ENCODE data around the gene FBXL17.

FBXL17 gene

GRCh38 chr5:108001222-108001621 lies 380.7 kb downstream of the FBXL17 start:
- no peaks in the 10 kb centered on the region for H3K27me3 ChIP-seq (replicated peaks in 2 of 5; ENCODE audit: control insufficient read depth in 4 of 5, insufficient read depth in 5 of 5, low read length in 4 of 5)
- CTCF ChIA-PET: no interaction called here
- no peaks in the 10 kb centered on the region for H3K36me3 ChIP-seq (ENCODE audit: control insufficient read depth in 4 of 4, insufficient read depth in 4 of 4, low read length in 3 of 4)
- H3K4me1 ChIP-seq (ENCODE audit: control extremely low read depth in 1 of 4, control insufficient read depth in 4 of 4, insufficient read depth in 4 of 4, low read length in 3 of 4): peaks cover 0 to 6% (median 4%) of the 10 kb centered on the region in 4 experiments
- no peak overlapping the region for H3K27ac ChIP-seq (ENCODE audit: insufficient read depth in 1 of 2, low read depth in 1 of 2, low read length in 2 of 2, poor library complexity in 1 of 2, severe bottlenecking in 2 of 2)
- no peak overlapping the region for H3K4me3 ChIP-seq (ENCODE audit: control insufficient read depth in 1 of 7, extremely low read depth in 1 of 7, insufficient read depth in 4 of 7, low read depth in 2 of 7, low read length in 6 of 7)
- POLR2A ChIA-PET: no interaction called here
- no peak for DNase-seq
- 100% methylated on average over 3 of the region's 4 CpGs for WGBS (ENCODE audit: insufficient coverage)
- H3K9me3 ChIP-seq (ENCODE audit: control extremely low read depth in 1 of 5, control insufficient read depth in 4 of 5, insufficient read depth in 2 of 5, low read depth in 1 of 5, low read length in 4 of 5): no peaks in the 10 kb centered on the region

GRCh38 chr5:107997338-107997980 lies 384.4 kb downstream of the FBXL17 start:
- no peak for DNase-seq
- H3K9me3 ChIP-seq (ENCODE audit: control extremely low read depth in 1 of 5, control insufficient read depth in 4 of 5, insufficient read depth in 2 of 5, low read depth in 1 of 5, low read length in 4 of 5): no peaks in the 10 kb centered on the region
- H3K27ac ChIP-seq (ENCODE audit: insufficient read depth in 1 of 2, low read depth in 1 of 2, low read length in 2 of 2, poor library complexity in 1 of 2, severe bottlenecking in 2 of 2): no peak overlapping the region
- H3K4me1 ChIP-seq (ENCODE audit: control extremely low read depth in 1 of 4, control insufficient read depth in 4 of 4, insufficient read depth in 4 of 4, low read length in 3 of 4): no peaks in the 10 kb centered on the region
- no peaks in the 10 kb centered on the region for H3K27me3 ChIP-seq (replicated peaks in 2 of 5; ENCODE audit: control insufficient read depth in 4 of 5, insufficient read depth in 5 of 5, low read length in 4 of 5)
- 80% methylated on average over 1 of the region's 4 CpGs for WGBS (ENCODE audit: insufficient coverage)
- POLR2A ChIA-PET: no interaction called here
- no peak overlapping the region for H3K4me3 ChIP-seq (ENCODE audit: control insufficient read depth in 1 of 7, extremely low read depth in 1 of 7, insufficient read depth in 4 of 7, low read depth in 2 of 7, low read length in 6 of 7)
- CTCF ChIA-PET: interaction anchor here (1.9 kb wide), 1 partner anchor 14 kb away, joined by 5 read pairs; no protein-coding TSS in a partner anchor
- no peaks in the 10 kb centered on the region for H3K36me3 ChIP-seq (ENCODE audit: control insufficient read depth in 4 of 4, insufficient read depth in 4 of 4, low read length in 3 of 4)

- POLR2A ChIA-PET: no interaction called here
- no peak overlapping the region for H3K4me3 ChIP-seq (ENCODE audit: control insufficient read depth in 1 of 7, extremely low read depth in 1 of 7, insufficient read depth in 4 of 7, low read depth in 2 of 7, low read length in 6 of 7)
- DNase-seq: no peak
- no peaks in the 10 kb centered on the region for H3K36me3 ChIP-seq (ENCODE audit: control insufficient read depth in 4 of 4, insufficient read depth in 4 of 4, low read length in 3 of 4)
- no peaks in the 10 kb centered on the region for H3K27me3 ChIP-seq (replicated peaks in 2 of 5; ENCODE audit: control insufficient read depth in 4 of 5, insufficient read depth in 5 of 5, low read length in 4 of 5)
- H3K27ac ChIP-seq (ENCODE audit: insufficient read depth in 1 of 2, low read depth in 1 of 2, low read length in 2 of 2, poor library complexity in 1 of 2, severe bottlenecking in 2 of 2): no peak overlapping the region
- H3K4me1 ChIP-seq (ENCODE audit: control extremely low read depth in 1 of 4, control insufficient read depth in 4 of 4, insufficient read depth in 4 of 4, low read length in 3 of 4): no peaks in the 10 kb centered on the region
- CTCF ChIA-PET: no interaction called here
- H3K9me3 ChIP-seq (ENCODE audit: control extremely low read depth in 1 of 5, control insufficient read depth in 4 of 5, insufficient read depth in 2 of 5, low read depth in 1 of 5, low read length in 4 of 5): no peaks in the 10 kb centered on the region
- WGBS (ENCODE audit: insufficient coverage): no CpG with 5 or more reads among the region's 2 CpGs
These were observed 388.6 kb downstream of the FBXL17 start for GRCh38 chr5:107993341-107993740.

DNA sequence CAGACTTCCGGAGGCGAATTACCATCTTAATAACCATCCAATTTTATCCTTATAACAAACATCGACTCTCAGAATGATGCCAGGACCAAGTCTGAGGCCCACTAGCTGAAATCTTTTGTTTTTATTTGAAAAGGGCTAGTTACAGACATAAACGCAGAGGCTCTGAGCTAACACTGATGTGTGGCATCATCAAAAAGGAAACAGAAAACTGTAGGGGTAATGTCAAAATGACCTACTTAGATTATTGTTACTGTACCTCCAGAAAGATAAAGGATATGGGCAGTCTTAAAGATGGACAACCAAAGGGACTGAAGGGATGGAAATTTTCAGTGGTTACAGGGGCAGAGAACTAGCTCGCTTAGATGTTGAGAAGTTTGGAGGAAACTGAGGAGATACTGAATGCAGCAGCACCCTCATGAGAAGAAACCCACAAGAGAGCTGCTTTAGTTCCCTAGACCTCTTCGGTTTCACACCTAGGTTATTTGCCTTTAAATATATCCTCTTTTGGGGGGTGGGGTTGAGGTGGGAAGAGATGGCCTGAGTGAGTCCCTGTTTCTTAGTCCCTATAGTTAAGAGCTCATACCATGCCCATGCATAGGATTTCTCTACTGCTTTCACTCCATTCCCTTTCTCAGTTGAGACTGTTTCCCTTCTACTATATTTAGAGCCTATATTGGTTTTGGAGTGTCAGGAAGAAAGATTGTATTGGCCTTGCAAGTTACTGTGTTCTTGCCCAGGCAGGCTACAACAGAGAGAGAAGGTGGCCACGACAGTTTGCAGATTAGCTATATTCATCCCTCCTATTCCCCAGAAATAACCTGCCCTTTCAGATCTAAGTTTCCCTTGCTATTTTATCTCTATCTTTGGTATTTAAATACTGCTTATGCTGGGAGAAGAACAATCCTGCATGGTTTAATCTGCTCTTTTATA lies 390.8 kb downstream of the FBXL17 start:
- Histone ChIP-seq H3K4me1 (ENCODE audit: control extremely low read depth in 1 of 4, control insufficient read depth in 4 of 4, insufficient read depth in 4 of 4, low read length in 3 of 4) (no peaks in the 10 kb centered on the region), H3K27ac (ENCODE audit: insufficient read depth in 1 of 2, low read depth in 1 of 2, low read length in 2 of 2, poor library complexity in 1 of 2, severe bottlenecking in 2 of 2) (no peak overlapping the region), H3K27me3 (replicated peaks in 2 of 5; ENCODE audit: control insufficient read depth in 4 of 5, insufficient read depth in 5 of 5, low read length in 4 of 5) (no peaks in the 10 kb centered on the region), H3K4me3 (ENCODE audit: control insufficient read depth in 1 of 7, extremely low read depth in 1 of 7, insufficient read depth in 4 of 7, low read depth in 2 of 7, low read length in 6 of 7) (no peak overlapping the region), H3K36me3 (ENCODE audit: control insufficient read depth in 4 of 4, insufficient read depth in 4 of 4, low read length in 3 of 4) (no peaks in the 10 kb centered on the region), H3K9me3 (ENCODE audit: control extremely low read depth in 1 of 5, control insufficient read depth in 4 of 5, insufficient read depth in 2 of 5, low read depth in 1 of 5, low read length in 4 of 5) (no peaks in the 10 kb centered on the region)
- CTCF ChIA-PET: no interaction called here
- WGBS (ENCODE audit: insufficient coverage): 100% methylated on average over 5 of the region's 7 CpGs
- DNase-seq: no peak
- POLR2A ChIA-PET: no interaction called here

GRCh38 chr5:107985144-107985543 lies 396.8 kb downstream of the FBXL17 start:
- no peaks in the 10 kb centered on the region for H3K27me3 ChIP-seq (replicated peaks in 2 of 5; ENCODE audit: control insufficient read depth in 4 of 5, insufficient read depth in 5 of 5, low read length in 4 of 5)
- peak; percentile 20 to 63 (median 54) for DNase-seq
- H3K27ac ChIP-seq (ENCODE audit: insufficient read depth in 1 of 2, low read depth in 1 of 2, low read length in 2 of 2, poor library complexity in 1 of 2, severe bottlenecking in 2 of 2): no peak overlapping the region
- no peaks in the 10 kb centered on the region for H3K36me3 ChIP-seq (ENCODE audit: control insufficient read depth in 4 of 4, insufficient read depth in 4 of 4, low read length in 3 of 4)
- H3K9me3 ChIP-seq (ENCODE audit: control extremely low read depth in 1 of 5, control insufficient read depth in 4 of 5, insufficient read depth in 2 of 5, low read depth in 1 of 5, low read length in 4 of 5): no peaks in the 10 kb centered on the region
- no peak overlapping the region for H3K4me3 ChIP-seq (ENCODE audit: control insufficient read depth in 1 of 7, extremely low read depth in 1 of 7, insufficient read depth in 4 of 7, low read depth in 2 of 7, low read length in 6 of 7)
- CTCF ChIA-PET: no interaction called here
- H3K4me1 ChIP-seq (ENCODE audit: control extremely low read depth in 1 of 4, control insufficient read depth in 4 of 4, insufficient read depth in 4 of 4, low read length in 3 of 4): no peaks in the 10 kb centered on the region
- POLR2A ChIA-PET: no interaction called here

- POLR2A ChIA-PET: no interaction called here
- DNase-seq: no peak
- Histone ChIP-seq H3K36me3 (ENCODE audit: control insufficient read depth in 4 of 4, insufficient read depth in 4 of 4, low read length in 3 of 4) (no peaks in the 10 kb centered on the region), H3K27me3 (replicated peaks in 2 of 5; ENCODE audit: control insufficient read depth in 4 of 5, insufficient read depth in 5 of 5, low read length in 4 of 5) (no peaks in the 10 kb centered on the region), H3K9me3 (ENCODE audit: control extremely low read depth in 1 of 5, control insufficient read depth in 4 of 5, insufficient read depth in 2 of 5, low read depth in 1 of 5, low read length in 4 of 5) (no peaks in the 10 kb centered on the region), H3K4me1 (ENCODE audit: control extremely low read depth in 1 of 4, control insufficient read depth in 4 of 4, insufficient read depth in 4 of 4, low read length in 3 of 4) (no peaks in the 10 kb centered on the region), H3K27ac (ENCODE audit: insufficient read depth in 1 of 2, low read depth in 1 of 2, low read length in 2 of 2, poor library complexity in 1 of 2, severe bottlenecking in 2 of 2) (no peak overlapping the region), H3K4me3 (ENCODE audit: control insufficient read depth in 1 of 7, extremely low read depth in 1 of 7, insufficient read depth in 4 of 7, low read depth in 2 of 7, low read length in 6 of 7) (no peak overlapping the region)
- 97% methylated on average over 8 of the region's 8 CpGs for WGBS (ENCODE audit: insufficient coverage)
- CTCF ChIA-PET: interaction anchor here (1.3 kb wide), 1 partner anchor 16 kb away, joined by 5 read pairs; no protein-coding TSS in a partner anchor
These were observed 399.0 kb downstream of the FBXL17 start for GRCh38 chr5:107982703-107983425.
